ENCODE measurements around the gene LITAF.

LITAF gene

DNA sequence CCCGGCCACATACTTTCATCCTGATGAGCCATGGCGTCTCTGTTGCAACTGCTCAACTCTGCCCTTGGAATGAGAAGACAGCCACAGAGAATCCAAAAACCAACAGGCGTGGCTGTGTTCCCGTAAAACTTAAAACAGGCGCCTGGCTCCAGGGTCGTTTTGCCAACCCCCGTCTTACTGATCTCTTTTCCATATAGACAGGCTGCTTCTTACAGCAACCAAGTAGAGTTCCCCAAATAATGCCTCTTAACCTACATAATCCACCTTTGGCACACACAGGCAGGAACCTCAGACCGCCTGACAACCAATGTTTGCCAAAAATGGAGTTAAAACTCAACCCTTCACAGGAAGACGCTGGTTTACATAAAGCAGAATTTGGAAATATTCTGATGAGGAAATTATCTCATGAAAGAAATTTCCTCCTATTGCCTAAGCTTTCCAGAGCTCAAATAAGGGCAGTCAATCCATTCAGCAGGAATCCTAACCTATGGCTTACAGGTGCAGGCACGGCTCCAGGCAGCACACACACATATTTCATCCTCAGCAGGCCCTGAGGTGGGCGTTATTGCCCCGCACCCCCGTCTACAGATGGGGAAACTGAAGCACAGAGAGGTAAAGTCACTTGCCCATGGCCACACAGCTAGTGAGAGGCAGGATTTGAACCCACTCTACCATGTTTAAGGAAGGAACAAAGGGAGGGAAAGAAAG is 35.8 kb downstream of the LITAF start:
- no peak for DNase-seq (ENCODE audit: low read depth in 3 of 3)

DNA sequence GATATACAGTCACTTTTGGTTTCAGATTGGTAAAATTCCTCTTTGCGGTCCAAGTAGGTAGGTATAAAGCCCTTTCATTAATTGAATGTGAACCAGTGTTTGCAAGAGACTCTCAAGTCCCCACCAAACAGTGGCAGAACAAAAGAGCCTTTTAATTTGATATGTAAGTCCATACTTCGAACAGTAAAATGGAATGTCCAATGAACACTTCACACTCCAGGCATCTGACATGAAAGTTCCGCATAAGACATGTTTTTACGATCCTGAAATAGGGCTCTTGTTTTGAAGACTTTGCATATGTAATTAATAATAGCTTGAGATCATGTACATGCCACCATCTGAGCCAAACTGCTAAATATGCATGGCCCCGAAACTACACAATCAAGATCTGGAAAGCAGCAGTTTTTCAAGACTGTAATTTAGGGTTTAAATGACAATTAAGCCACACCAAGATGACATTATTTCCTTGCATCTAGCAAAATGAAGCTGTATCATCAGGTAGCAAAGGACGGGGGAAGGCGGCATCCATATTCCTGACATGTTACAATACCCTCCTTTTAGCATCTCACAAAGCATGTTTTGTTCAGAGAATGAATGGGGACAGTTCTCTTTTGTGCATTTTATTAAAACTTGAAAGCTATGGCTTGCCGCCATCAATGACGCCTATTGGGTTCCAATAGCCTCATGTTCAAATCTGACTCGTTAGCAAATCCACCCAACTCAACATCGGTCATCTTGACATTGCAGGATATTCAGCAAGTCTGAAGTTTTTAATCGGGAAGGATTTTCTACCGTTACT is 39.4 kb downstream of the LITAF start:
- no peak for DNase-seq (ENCODE audit: low read depth in 3 of 3)

- no peak for DNase-seq (ENCODE audit: low read depth in 3 of 3)
These were observed 40.1 kb downstream of the LITAF start for GRCh38 chr16:11546608-11547061.

DNA sequence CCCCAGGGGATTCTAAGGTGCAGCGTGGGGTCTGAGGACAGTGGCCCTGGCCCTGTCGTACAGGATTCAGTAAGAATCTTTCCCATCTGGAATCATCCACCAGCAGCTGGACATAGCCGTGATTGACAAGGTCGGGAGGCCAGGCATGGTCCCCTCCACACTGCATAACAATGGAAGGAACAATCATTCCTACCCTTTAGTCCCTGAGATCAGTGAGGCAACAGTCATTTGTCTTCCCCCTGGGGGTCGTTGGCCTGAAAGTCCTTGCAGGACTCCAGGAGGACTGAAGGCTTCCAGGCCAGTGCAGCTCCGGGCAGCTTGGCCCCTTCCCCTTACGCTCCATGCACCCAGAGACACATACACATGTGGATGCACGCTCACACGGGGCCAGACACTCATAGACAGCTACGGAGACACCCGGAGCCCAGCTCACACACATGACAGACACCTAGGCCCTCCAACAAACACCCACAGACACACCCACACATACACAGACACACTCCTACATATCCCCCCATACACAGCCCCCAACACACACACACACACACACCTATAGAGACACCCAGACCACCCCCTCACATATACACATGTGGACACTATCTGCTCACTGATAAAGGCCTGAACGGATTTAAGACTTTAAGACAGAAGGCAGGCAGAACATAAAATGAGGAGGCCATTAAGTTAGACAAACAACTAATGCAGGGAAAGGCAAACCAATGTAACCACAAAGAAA is 42.9 kb downstream of the LITAF start:
- no peak for DNase-seq (ENCODE audit: low read depth in 3 of 3)

DNA sequence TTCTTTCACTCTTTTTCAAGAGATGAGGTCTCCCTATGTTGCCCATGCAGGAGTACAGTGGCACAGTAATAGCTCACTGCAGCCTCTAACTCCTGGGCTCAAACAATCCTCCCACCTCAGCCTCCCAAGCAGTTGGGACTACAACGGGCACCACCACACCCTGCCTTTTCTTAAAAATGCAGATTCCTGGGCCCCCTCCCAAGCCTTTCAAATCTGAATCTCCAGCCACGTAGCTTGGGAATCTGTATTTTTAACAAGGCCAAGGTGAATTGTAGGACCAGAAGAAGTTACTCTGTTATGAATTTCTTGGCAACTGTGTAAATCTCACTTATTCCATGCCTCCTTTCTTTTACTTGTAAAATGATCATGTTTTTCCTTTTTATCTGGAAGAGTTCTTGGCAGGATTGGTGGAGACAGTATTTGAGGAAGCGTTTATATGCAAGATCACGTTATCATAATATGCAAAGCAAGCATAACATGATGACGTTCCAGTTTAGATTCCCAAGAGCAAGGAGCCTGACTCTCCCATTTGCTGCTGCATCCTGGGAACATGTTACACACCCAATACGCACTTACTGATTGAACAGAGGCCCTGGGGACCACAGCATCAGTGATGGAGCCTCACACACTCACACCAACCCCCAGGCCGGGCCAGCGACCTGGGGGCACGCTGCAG is 44.5 kb downstream of the LITAF start:
- no peak for DNase-seq (ENCODE audit: low read depth in 3 of 3)

DNA sequence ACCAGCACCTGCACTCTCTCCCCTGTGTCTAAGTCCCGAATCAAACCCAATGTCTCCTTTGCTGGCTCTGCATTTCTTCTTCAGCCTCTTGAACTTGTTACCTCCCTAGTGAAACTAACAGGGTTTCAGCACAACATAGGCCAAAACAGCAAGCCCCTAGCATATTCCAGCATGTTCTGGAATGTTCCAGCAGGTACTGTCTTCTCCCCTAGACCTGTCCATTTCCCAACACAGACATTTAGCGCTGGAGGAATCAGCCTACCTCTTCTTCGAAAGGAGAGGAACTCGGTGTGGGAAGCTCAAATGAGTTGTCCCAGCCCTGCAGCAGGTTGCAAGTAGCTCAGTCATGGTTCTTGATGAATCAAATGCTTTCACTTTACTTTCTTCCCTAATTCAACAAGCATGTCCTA is 47.1 kb downstream of the LITAF start:
- no peak for DNase-seq (ENCODE audit: low read depth in 3 of 3)

- no peak for DNase-seq (ENCODE audit: low read depth in 3 of 3)
These were observed 47.8 kb downstream of the LITAF start for GRCh38 chr16:11538880-11539279.

GRCh38 chr16:11536104-11536866 is 50.4 kb downstream of the LITAF start:
- no peak for DNase-seq (ENCODE audit: low read depth in 3 of 3)

DNA sequence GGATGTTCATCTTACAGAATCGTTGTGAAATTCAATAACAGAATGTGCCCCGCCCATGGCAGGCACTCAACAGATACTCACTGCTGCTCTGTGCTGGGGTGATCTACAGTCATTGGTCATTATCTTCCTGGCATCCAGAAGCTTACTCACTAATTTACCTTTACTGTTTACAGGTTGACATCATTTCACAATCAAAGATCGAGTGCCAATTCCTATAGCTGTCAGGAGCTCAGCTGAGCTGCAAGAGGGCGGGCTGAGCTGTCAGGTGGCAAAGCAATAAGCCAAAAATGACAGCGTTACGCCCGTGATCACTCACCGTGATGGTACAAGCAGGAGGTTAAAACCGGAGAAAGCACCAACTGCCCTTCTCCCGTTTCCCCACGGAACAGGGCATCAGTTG is 51.2 kb downstream of the LITAF start:
- no peak for DNase-seq (ENCODE audit: low read depth in 3 of 3)

DNA sequence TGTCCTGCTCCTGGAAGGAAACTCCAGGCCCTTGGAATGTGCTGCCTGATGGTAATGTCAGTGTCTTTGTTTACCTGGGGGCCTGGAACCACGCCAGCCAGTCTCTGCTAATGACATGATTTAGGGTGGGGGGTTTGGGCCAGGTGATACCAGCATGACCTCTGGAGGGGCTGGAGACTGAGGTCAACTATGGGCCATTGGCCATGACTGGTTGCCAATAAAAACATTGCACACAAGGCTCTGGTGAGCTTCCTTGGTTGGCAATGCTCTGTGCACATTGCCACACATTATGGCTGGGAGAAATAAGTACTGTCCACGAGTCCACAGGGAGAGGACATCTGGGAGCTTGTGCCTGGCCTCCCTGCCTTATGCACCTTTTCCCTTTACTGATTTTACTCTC is 52.5 kb downstream of the LITAF start:
- no peak for DNase-seq (ENCODE audit: low read depth in 3 of 3)

DNA sequence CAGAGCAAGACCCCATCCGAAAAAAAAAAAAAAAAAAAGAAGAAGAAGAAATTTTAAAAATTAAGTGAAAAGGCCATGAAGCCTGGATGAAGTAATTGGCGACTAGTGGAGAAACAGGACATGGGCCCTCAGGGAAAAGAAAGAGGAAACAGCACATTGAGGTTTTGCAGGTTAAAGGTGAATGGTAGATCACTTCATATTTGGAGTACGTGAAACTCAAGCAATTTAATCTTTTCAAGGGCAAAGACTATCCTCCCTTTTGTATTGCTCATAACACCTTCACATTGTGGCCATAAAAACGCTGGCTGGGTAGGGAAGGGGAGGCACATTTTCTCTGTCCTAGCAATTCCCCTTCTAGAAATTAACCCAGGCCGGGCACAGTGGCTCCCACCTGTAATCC is 53.1 kb downstream of the LITAF start:
- no peak for DNase-seq (ENCODE audit: low read depth in 3 of 3)

DNA sequence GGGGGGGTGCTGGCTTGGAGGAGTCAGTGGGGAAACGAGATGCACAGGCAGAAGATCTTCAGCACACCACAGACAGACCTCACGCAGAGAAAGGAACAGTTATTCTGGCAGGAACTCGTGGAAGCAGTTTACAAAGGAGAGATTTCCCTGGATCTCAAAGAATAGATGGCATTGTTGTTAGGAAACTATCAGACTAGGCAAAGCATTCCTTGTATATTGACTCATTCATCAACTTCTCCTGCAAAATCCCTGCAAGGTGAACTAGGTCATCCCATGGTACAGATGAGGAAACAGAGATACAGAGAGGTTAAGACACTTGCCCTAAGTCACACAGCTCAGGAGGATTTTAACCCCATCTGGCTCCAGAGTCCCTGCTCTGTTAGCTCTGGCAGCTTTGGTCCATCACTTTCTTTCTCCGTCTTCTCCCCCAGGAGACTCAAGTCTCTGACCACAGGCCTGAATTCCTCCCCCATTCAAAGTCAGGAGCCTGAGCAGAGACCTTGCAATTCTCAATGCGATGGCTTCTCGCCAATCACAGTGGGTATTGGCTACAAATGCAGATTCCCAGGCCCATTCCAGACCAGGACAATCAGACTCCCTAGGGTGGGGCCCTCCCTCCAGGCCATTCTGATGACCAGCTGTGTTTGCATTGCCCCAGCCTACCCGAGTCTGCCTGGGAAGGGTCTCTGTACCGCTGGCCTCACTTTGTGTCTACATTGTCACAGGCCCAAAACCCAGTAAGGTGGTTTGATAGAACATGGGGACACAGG is 56.4 kb downstream of the LITAF start:
- no peak for DNase-seq (ENCODE audit: low read depth in 3 of 3)

GRCh38 chr16:11529285-11529684 is 57.4 kb downstream of the LITAF start:
- DNase-seq (ENCODE audit: low read depth in 3 of 3): no peak

DNA sequence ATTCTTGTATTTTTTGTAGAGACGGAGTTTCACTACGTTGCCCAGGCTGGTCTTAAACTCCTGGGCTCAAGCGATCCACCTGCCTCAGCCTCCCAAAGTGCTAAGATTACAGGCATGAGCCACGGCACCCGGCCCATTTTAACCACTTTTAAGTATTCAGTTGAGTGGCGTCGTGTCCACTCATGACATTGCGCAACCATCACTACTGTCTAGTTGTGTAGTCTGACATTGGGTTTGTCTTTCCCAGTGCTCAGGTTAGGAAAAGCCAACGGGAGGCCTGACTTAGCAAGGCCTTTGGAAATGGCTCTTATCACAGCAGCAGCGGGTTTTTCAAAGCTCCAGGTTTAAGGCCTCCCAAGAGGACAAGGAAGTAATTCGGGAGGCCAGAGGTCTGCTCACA is 58.7 kb downstream of the LITAF start:
- DNase-seq (ENCODE audit: low read depth in 3 of 3): no peak

DNA sequence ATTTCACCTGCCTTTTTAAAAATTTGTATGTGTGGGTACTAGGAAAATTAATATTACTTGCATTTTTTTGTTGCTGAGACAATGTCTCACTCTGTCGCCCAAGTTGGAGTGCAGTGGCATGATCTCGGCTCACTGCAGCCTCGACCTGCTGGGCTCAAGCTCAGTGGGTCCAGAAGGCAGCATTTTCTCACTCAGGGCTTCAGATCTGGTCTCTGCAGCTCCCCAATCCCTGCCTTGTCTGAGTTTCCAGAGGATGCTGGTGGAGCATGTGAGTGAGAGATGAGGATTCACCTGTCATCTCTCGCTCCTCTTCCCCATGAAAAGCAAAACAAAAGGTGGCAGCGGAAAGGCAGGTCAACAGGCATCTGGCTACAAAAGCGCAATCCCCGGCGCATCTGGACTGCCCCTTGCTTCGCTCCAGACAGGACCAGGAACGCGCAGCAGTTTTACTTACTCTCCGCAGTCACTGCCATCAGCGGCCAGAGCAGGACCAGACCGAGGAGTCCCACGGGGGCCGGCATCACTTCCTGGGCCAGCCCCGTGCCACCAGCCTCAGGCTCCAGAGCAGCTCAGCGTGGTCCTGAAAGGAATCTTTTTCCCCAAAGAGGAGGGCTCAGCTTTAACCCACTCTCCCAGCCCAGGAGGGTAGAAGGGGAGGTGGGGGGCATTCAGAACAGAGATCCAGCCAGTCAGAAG is 59.9 kb downstream of the LITAF start:
- no peak for DNase-seq (ENCODE audit: low read depth in 3 of 3)

DNA sequence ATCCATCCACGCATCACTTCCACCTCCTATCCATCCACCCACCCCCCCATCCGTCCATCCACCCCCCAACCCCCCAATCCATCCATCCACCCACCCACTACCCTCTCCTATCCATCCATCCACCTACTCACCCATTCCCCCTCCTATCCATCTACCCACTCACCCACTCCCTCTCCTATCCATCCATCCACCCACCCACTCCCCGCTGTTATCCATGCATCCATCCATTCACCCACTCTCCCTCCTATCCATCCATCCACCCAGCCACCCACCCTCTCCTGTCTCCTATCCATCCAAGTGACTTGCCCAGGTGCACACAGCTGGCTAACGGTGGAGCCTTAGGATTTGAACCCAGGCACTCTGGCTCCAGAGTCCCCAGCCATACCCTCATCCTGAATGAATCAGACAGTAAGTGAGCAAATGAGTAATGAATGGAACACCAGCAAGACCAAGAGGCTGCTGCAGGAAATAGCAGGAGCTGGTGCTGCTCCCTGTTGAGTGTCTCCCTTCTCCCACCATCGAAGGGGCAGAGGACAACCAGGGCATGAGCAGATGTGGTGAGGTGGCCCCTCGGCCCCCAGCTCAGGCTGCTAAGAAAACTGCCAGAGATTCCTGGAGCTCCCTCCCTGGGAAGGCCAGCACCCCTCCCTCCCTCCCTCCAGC is 62.5 kb downstream of the LITAF start:
- no peak for DNase-seq (ENCODE audit: low read depth in 3 of 3)

DNA sequence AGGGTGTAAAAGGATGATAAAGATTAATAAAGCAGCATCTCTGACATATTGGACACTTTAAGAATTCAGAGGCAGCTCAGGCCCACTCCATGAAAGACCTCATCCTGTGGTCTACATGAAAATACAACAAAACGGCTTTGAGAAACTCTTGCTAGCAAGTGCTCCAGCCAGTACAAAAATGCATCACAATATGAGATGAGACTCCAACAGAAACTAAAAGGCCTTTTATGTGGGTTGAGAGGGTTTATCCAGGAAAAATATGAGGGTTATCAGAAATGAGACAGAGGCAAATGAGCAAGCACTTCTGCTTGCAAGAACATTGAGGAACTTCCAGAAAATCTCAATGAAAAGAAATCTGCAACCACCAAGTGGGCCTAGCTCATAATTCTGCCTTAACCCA is 65.7 kb downstream of the LITAF start:
- no peak for DNase-seq (ENCODE audit: low read depth in 3 of 3)

DNA sequence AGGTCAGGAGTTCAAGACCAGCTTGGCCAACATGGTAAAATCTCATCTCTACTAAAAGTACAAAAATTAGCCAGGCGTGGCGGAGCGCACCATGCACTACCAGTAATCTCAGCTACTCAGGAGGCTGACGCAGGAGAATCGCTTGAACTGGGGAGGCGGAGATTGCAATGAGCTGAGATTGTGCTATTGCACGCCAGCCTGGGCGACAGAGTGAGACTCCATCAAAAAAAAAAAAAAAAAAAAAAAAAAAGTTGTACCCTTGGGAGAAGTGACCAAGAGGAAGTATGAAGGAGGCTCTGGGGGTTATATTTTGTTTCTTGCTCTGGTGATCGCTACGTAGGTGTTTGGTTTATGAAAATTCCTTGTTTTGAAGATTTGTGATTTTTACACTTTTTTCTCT is 66.3 kb downstream of the LITAF start:
- DNase-seq (ENCODE audit: low read depth in 3 of 3): no peak

DNA sequence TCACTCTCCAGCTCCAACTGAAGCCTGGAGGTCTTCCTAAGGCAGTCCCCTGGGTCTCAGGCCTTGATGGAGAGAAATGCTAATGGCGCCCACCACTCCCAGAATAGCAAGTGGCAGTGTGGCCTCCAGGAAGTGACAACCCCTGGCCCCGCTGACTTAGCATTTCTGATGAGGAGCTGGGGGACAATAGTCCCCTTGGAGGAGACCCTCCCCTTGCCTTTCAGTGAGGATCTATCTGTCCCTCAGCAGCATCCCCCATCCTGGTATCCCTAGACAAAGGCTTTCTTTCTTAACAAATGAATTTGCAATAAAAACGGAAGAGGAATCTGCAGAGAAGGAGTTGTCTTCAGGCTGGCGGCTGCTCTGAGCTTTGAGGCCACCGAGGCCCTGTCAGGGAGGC is 68.8 kb downstream of the LITAF start:
- no peak for DNase-seq (ENCODE audit: low read depth in 3 of 3)

Data from stimulated activated CD4-positive, alpha-beta T cell treated with anti-CD3 and anti-CD28 coated beads, TNF-alpha, amount 100 ng/mL, for 24 hours (primary cell).